Coronary artery (tissue), 2 donors: ENCODE measurements around the gene AKAP9.
"Not testable (repeated sequence)": the region's sequence is repeated elsewhere in the genome, so short reads cannot be mapped to it uniquely, and the experiment has no call there.

Source experiments
- DNase-seq: peaks from one replicate; pipeline ENCODE4 v3.0.0-alpha.2; 2017; ENCODE audit warnings: low spot score
- H3K27ac ChIP-seq, 2 donors: fragments of 200-600 bp; sonication (generic); one replicate each; pipeline ENCODE4 v1.5.1; 2016 to 2019
- H3K4me3 ChIP-seq: fragments of 200-600 bp; sonication (generic); 2 replicates; pipeline ENCODE4 v1.5.1; 2016; ENCODE audit warnings: mild to moderate bottlenecking, moderate library complexity
- CTCF ChIP-seq: fragments of 200-600 bp; sonication (generic); IDR thresholded peaks from one replicate; pipeline ENCODE4 v1.5.1; 2019; ENCODE audit warnings: antibody characterized with exemption

The AKAP9 gene

GRCh38 chr7:91959023-91959422 lies 18.4 kb downstream of the AKAP9 start:
- no peak for TF ChIP-seq CTCF
- Histone ChIP-seq H3K4me3 (no peak overlapping the region), H3K27ac (no peak overlapping the region)
- no peak for DNase-seq

GRCh38 chr7:91961816-91962215 lies 21.2 kb downstream of the AKAP9 start:
- no peak for DNase-seq
- no peak for TF ChIP-seq CTCF
- H3K4me3 ChIP-seq, result no peak overlapping the region
- no peak overlapping the region for H3K27ac ChIP-seq

GRCh38 chr7:91962419-91962818 lies 21.8 kb downstream of the AKAP9 start:
- H3K27ac ChIP-seq, result no peak overlapping the region
- no peak for TF ChIP-seq CTCF

GRCh38 chr7:91967513-91967912 lies 26.9 kb downstream of the AKAP9 start:
- H3K27ac ChIP-seq, DNase-seq: not testable (repeated sequence)

More at GRCh38 chr7:91962419-91962818, 21.8 kb downstream of the AKAP9 start:
- DNase-seq, result no peak
- H3K4me3 ChIP-seq, result no peak overlapping the region

GRCh38 chr7:91973639-91974038 lies 33.0 kb downstream of the AKAP9 start:
- no peak for DNase-seq
- no peak for TF ChIP-seq CTCF
- Histone ChIP-seq H3K27ac (no peak overlapping the region), H3K4me3 (no peak overlapping the region)

More at GRCh38 chr7:91967513-91967912, 26.9 kb downstream of the AKAP9 start:
- H3K4me3 ChIP-seq, result not testable (repeated sequence)

GRCh38 chr7:91974066-91974465 lies 33.4 kb downstream of the AKAP9 start:
- no peak overlapping the region for H3K27ac ChIP-seq
- H3K4me3 ChIP-seq, result no peak overlapping the region
- no peak for DNase-seq
- no peak for TF ChIP-seq CTCF

- no peak for TF ChIP-seq CTCF
- H3K27ac ChIP-seq, result no peak overlapping the region
Observed at GRCh38 chr7:91976743-91977142, 36.1 kb downstream of the AKAP9 start.

GRCh38 chr7:91979590-91979989 lies 38.9 kb downstream of the AKAP9 start:
- H3K27ac ChIP-seq, result no peak overlapping the region
- TF ChIP-seq CTCF, result no peak
- no peak overlapping the region for H3K4me3 ChIP-seq
- DNase-seq, result no peak

More at GRCh38 chr7:91976743-91977142, 36.1 kb downstream of the AKAP9 start:
- H3K4me3 ChIP-seq, result no peak overlapping the region
- DNase-seq, result no peak

GRCh38 chr7:91982352-91982751 lies 41.7 kb downstream of the AKAP9 start:
- not testable (repeated sequence) for H3K4me3 ChIP-seq, H3K27ac ChIP-seq, DNase-seq
